SK-N-SH (cell line): ENCODE measurements around the gene CFAP47.

ENCODE experiments used
- CHD2 ChIP-seq: fragments of 150-350 bp; IDR thresholded peaks from 2 replicates; pipeline ENCODE4 v1.6.1; 2018; ENCODE audit warnings: low read length; ENCODE audit not compliant: partially characterized antibody
- CTCF ChIP-seq: fragments of 200-600 bp; sonication (generic); IDR thresholded peaks from 2 replicates; pipeline ENCODE4 v1.6.1; 2017; ENCODE audit warnings: antibody characterized with exemption, mild to moderate bottlenecking, moderate library complexity
- EZH2phosphoT487 ChIP-seq: fragments of 200-600 bp; sonication (generic); IDR thresholded peaks from 2 replicates; pipeline ENCODE4 v1.6.1; 2017; ENCODE audit warnings: low read depth, mixed run types, mild to moderate bottlenecking, antibody characterized with exemption, moderate library complexity, borderline replicate concordance
- FOXJ3 ChIP-seq: sonication (generic); formaldehyde crosslinking; IDR thresholded peaks from 2 replicates; pipeline ENCODE4 v1.5.1; 2020; ENCODE audit warnings: mild to moderate bottlenecking, missing genetic modification reagents
- JUND ChIP-seq: IDR thresholded peaks from 2 replicates; pipeline ENCODE4 v1.4.0; 2012
- NRF1 ChIP-seq: IDR thresholded peaks from 2 replicates; pipeline ENCODE4 v1.6.1; 2012; ENCODE audit warnings: low read depth, mild to moderate bottlenecking, low read length
- RAD21 ChIP-seq: IDR thresholded peaks from 2 replicates; pipeline ENCODE4 v1.6.1; 2012; ENCODE audit warnings: mild to moderate bottlenecking, low read length
- SIN3A ChIP-seq: IDR thresholded peaks from 2 replicates; pipeline ENCODE4 v1.6.1; 2012; ENCODE audit warnings: low read depth, mild to moderate bottlenecking, low read length, moderate library complexity, borderline replicate concordance
- TEAD4 ChIP-seq: IDR thresholded peaks from 2 replicates; pipeline ENCODE4 v1.4.0; 2012; ENCODE audit warnings: mild to moderate bottlenecking, borderline replicate concordance; ENCODE audit not compliant: insufficient read depth
- YY1 ChIP-seq: IDR thresholded peaks from 2 replicates; pipeline ENCODE4 v1.4.0; 2012; ENCODE audit warnings: low read depth, mild to moderate bottlenecking

GRCh38 chrX:36062778-36063177, 143.2 kb downstream of the CFAP47 start:
- TF ChIP-seq CHD2, result no peak
- TF ChIP-seq SIN3A, result no peak
- no peak for TF ChIP-seq RAD21
- no peak for TF ChIP-seq CTCF
- no peak for TF ChIP-seq JUND
- no peak for TF ChIP-seq FOXJ3 (CRISPR knock-in tag)
- no peak for TF ChIP-seq EZH2phosphoT487
- TF ChIP-seq YY1, result no peak
- no peak for TF ChIP-seq TEAD4
- TF ChIP-seq NRF1, result no peak
